Endothelial cell of umbilical vein (primary cell): ENCODE data around the gene SFT2D1. TPM values are rescaled to one million over a fixed set of nuclear protein-coding genes. Genes with fewer than 3 reads are reported as not detected.

Source experiments
- BruUV-seq: library from RNA; stranded (reverse); fragments of 400-500 nt; replicated peaks from 2 replicates; lab custom pipeline; 2021; lab: Mats Ljungman, UMichigan
- CTCF ChIA-PET: fragments of 300-600, 350-600 bp; sonication (Branson Sonifier 250); formaldehyde crosslinking; loops from one replicate; lab custom pipeline; 2021; ENCODE audit warnings: antibody characterized with exemption, inconsistent platforms; lab: Charles Lee
- POLR2A ChIA-PET: fragments of 300-600, 350-600 bp; sonication (Branson Sonifier 250); formaldehyde crosslinking; loops from one replicate; lab custom pipeline; 2021; ENCODE audit warnings: antibody characterized with exemption, inconsistent platforms; lab: Charles Lee
- DNase-seq: peaks from one replicate; pipeline ENCODE4 v3.0.0-alpha.2; 2011; ENCODE audit warnings: low read depth, low spot score
- FAIRE-seq: peaks from 2 replicates; lab custom pipeline; 2011; peaks lifted over from hg19 to GRCh38; lab: Jason Lieb, UNC
- H2AFZ ChIP-seq: 2 replicates; pipeline ENCODE4 v1.6.0; 2012; ENCODE audit warnings: low read depth, low read length, control low read depth, inconsistent platforms
- H3K27ac ChIP-seq: 2 replicates; pipeline ENCODE4 v1.5.1; 2011; ENCODE audit warnings: low read depth, mild to moderate bottlenecking, control low read depth, low read length, moderate library complexity; ENCODE audit not compliant: insufficient read depth
- H3K27me3 ChIP-seq, 2 experiments: 2 replicates each; pipeline versions ENCODE4 v1.6.0 to v1.6.1; 2011; ENCODE audit warnings: low read length in 2 of 2, mixed read lengths in 1 of 2; ENCODE audit not compliant: control insufficient read depth in 2 of 2, insufficient read depth in 2 of 2
- H3K36me3 ChIP-seq, 2 experiments: 2 replicates in 1 of 2; 3 replicates in 1 of 2; pipeline ENCODE4 v1.5.1; 2011; ENCODE audit warnings: low read length in 2 of 2, mild to moderate bottlenecking in 1 of 2, moderate library complexity in 1 of 2; ENCODE audit not compliant: control insufficient read depth in 2 of 2, insufficient read depth in 2 of 2; ENCODE audit errors: extremely low read depth in 1 of 2
- H3K4me1 ChIP-seq: 3 replicates; pipeline ENCODE4 v1.5.1; 2011; ENCODE audit warnings: mild to moderate bottlenecking, low read length; ENCODE audit not compliant: control insufficient read depth, insufficient read depth; ENCODE audit errors: extremely low read depth
- H3K4me2 ChIP-seq: 2 replicates; pipeline ENCODE4 v1.6.1; 2011; ENCODE audit warnings: low read length, control low read depth, mixed read lengths; ENCODE audit not compliant: insufficient read depth
- H3K4me3 ChIP-seq, 3 experiments: fragments of 200-600 bp in 1 of 3; sonication (generic), shearing (Covaris generic) in 1 of 3; replicated peaks in 1 of 3; 2 replicates each; pipeline ENCODE4 v1.5.1; 2011 to 2016; ENCODE audit warnings: control low read depth in 3 of 3, low read length in 3 of 3, mild to moderate bottlenecking in 2 of 3, inconsistent platforms in 1 of 3, low read depth in 1 of 3, moderate library complexity in 1 of 3; ENCODE audit not compliant: insufficient read depth in 1 of 3
- H3K79me2 ChIP-seq: 2 replicates; pipeline ENCODE4 v1.6.0; 2012; ENCODE audit warnings: low read length, inconsistent platforms; ENCODE audit not compliant: control insufficient read depth, insufficient read depth
- H3K9ac ChIP-seq: replicated peaks from 2 replicates; pipeline ENCODE3; 2011; ENCODE audit warnings: low read length, control low read depth; ENCODE audit not compliant: insufficient read depth; ENCODE audit errors: extremely low read depth
- H3K9me1 ChIP-seq: replicated peaks from 3 replicates; pipeline ENCODE4 v1.6.0; 2011; ENCODE audit warnings: mild to moderate bottlenecking, low read length; ENCODE audit not compliant: control insufficient read depth, insufficient read depth; ENCODE audit errors: extremely low read depth
- H3K9me3 ChIP-seq: replicated peaks from 2 replicates; pipeline ENCODE4 v1.5.1; 2012; ENCODE audit warnings: low read length, inconsistent platforms; ENCODE audit not compliant: control insufficient read depth, insufficient read depth
- H4K20me1 ChIP-seq: replicated peaks from 2 replicates; pipeline ENCODE3; 2011; ENCODE audit warnings: mild to moderate bottlenecking, low read length; ENCODE audit not compliant: control insufficient read depth, insufficient read depth; ENCODE audit errors: extremely low read depth
- EZH2 ChIP-seq: IDR thresholded peaks from 2 replicates; pipeline ENCODE4 v1.6.1; 2012; ENCODE audit warnings: borderline replicate concordance, low read depth, mild to moderate bottlenecking, moderate library complexity, low read length, inconsistent platforms; ENCODE audit not compliant: severe bottlenecking
- FOS ChIP-seq: IDR thresholded peaks from 2 replicates; pipeline ENCODE4 v1.6.1; 2011; ENCODE audit warnings: mild to moderate bottlenecking, low read length, moderate library complexity, borderline replicate concordance; ENCODE audit not compliant: insufficient read depth
- GATA2 ChIP-seq: IDR thresholded peaks from 2 replicates; pipeline ENCODE4 v1.7.0; 2011; ENCODE audit warnings: low read depth, mild to moderate bottlenecking, moderate library complexity, mixed read lengths, low read length; ENCODE audit not compliant: insufficient read length, insufficient read depth
- JUN ChIP-seq: IDR thresholded peaks from 2 replicates; pipeline ENCODE4 v1.6.1; 2011; ENCODE audit warnings: borderline replicate concordance, low read depth; ENCODE audit not compliant: insufficient read length, insufficient read depth
- MYC ChIP-seq: IDR thresholded peaks from one replicate; pipeline ENCODE4 v1.6.1; 2011; ENCODE audit warnings: mild to moderate bottlenecking, low read depth, low read length
- POLR2A ChIP-seq: IDR thresholded peaks from 2 replicates; pipeline ENCODE4 v1.6.1; 2012; ENCODE audit warnings: low read depth, mild to moderate bottlenecking, control low read depth, low read length
- POLR2AphosphoS5 ChIP-seq: IDR thresholded peaks from 2 replicates; pipeline ENCODE4 v1.6.1; 2012; ENCODE audit warnings: low read depth, mild to moderate bottlenecking, control low read depth, low read length, moderate library complexity; ENCODE audit not compliant: insufficient read depth
- dilution Hi-C: fragments of 300-500 bp; cut with MboI; formaldehyde crosslinking; loops from one replicate; pipeline ENCODE4 v1.15.0; 2019; ENCODE audit warnings: low sequenced_read_pairs; ENCODE audit not compliant: extremely low pct_ligation_motif_present
- intact Hi-C: fragments of 100-400 bp; cut with micrococcal nuclease; formaldehyde crosslinking; loops from one replicate; pipeline ENCODE4 v1.10.0; 2022
- polyA plus RNA-seq, 4 experiments: library from polyadenylated mRNA; depleted of rRNA in 3 of 4; stranded (reverse) in 3 of 4; unstranded in 1 of 4; fragments of >200 nt; gene quantifications; 2 replicates each; pipeline versions ENCODE4 v1.2.1 to v1.2.3, GENCODE V29; 2011 to 2012; ENCODE audit warnings: missing spikeins in 1 of 4
- total RNA-seq: library from RNA; stranded (reverse); gene quantifications from 2 replicates; pipeline ENCODE4 v1.2.3, GENCODE V29; 2021
- TF ChIP-seq, protein P1 (sequence below), 2 donors: IDR thresholded peaks; 1 replicate in 1 of 2; 2 replicates in 1 of 2; pipeline ENCODE4 v1.5.1; 2011; ENCODE audit warnings: low read length in 2 of 2, mild to moderate bottlenecking in 2 of 2, moderate library complexity in 2 of 2, control low read depth in 1 of 2, inconsistent platforms in 1 of 2, low read depth in 1 of 2; ENCODE audit not compliant: insufficient read depth in 1 of 2; ENCODE audit errors: extremely low read depth in 1 of 2
- TF ChIP-seq, protein P2 (sequence below): IDR thresholded peaks from 2 replicates; pipeline ENCODE4 v1.6.1; 2011; ENCODE audit not compliant: insufficient read depth, insufficient read length

Gene SFT2D1
- total and polyA plus RNA-seq, 2 donors (not counting 3 experiments of a cell fraction or from before 2014, with no cell fraction given) = 22.9 to 30.6 TPM

DNA sequence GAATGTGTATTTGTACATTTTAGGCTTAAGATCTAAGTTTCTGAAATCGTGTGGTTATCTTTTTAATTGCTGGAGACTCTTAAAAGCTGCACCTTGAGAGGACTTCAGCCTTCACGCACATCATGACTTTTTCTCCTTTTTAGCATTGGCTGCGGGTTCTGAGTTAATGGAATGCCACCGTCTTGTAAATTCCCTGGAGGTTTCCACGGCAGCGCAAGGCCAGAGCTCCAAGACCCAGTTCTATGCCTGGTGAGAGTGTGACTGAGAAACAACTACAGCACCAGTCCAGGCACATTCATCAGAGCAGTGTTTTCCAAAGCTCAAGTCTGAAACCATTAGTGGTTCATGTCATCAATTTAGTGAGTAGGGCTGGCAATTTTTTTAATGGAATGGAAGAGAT, 57.1 kb downstream of the SFT2D1 start:
- POLR2A ChIA-PET = no interaction called here

More for the DNA sequence above, 57.1 kb downstream of the SFT2D1 start:
- TF ChIP-seq POLR2A = no peak
- TF ChIP-seq MYC = no peak
- TF ChIP-seq, protein P1, sequence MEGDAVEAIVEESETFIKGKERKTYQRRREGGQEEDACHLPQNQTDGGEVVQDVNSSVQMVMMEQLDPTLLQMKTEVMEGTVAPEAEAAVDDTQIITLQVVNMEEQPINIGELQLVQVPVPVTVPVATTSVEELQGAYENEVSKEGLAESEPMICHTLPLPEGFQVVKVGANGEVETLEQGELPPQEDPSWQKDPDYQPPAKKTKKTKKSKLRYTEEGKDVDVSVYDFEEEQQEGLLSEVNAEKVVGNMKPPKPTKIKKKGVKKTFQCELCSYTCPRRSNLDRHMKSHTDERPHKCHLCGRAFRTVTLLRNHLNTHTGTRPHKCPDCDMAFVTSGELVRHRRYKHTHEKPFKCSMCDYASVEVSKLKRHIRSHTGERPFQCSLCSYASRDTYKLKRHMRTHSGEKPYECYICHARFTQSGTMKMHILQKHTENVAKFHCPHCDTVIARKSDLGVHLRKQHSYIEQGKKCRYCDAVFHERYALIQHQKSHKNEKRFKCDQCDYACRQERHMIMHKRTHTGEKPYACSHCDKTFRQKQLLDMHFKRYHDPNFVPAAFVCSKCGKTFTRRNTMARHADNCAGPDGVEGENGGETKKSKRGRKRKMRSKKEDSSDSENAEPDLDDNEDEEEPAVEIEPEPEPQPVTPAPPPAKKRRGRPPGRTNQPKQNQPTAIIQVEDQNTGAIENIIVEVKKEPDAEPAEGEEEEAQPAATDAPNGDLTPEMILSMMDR (IDR thresholded peaks at IDR 0.05; ENCODE audit: extremely low read depth in 1 of 2, insufficient read depth in 1 of 2, low read depth in 1 of 2, low read length in 2 of 2) = no peak
- no peak for TF ChIP-seq EZH2
- TF ChIP-seq FOS = no peak
- TF ChIP-seq POLR2AphosphoS5 = no peak
- no peak for TF ChIP-seq JUN
- TF ChIP-seq, protein P2, sequence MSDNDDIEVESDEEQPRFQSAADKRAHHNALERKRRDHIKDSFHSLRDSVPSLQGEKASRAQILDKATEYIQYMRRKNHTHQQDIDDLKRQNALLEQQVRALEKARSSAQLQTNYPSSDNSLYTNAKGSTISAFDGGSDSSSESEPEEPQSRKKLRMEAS = no peak
- no peak for TF ChIP-seq GATA2
- Histone ChIP-seq H3K4me2 (no peak overlapping the region), H3K4me3 (no peak overlapping the region), H2AFZ (no peak overlapping the region), H4K20me1 (no peaks in the 10 kb centered on the region), H3K79me2 (no peaks in the 10 kb centered on the region), H3K4me1 (no peaks in the 10 kb centered on the region), H3K9me3 (no peaks in the 10 kb centered on the region), H3K9me1 (no peaks in the 10 kb centered on the region), H3K9ac (no peak overlapping the region), H3K36me3 (no peaks in the 10 kb centered on the region), H3K27ac (no peak overlapping the region), H3K27me3 (peaks cover 0 to 2% of the 10 kb centered on the region in 2 experiments)
- intact Hi-C loops = no loop called here
- CTCF ChIA-PET = interaction anchor here (0.9 to 2.4 kb wide), 2 partner anchors 9 to 115 kb away, joined by 3 to 11 read pairs; no protein-coding TSS in a partner anchor
- DNase-seq = no peak
- dilution Hi-C loops = no loop called here
- no peak for FAIRE-seq
- no TSS peak for BruUV-seq
